ENCODE results near the gene UFC1. TPM values are rescaled to one million over a fixed set of nuclear protein-coding genes. Genes with fewer than 3 reads are reported as not detected.
A peak's percentile ranks its signal among the peaks of the same experiment; 100 is the strongest.
"Not testable (repeated sequence)": the region's sequence is repeated elsewhere in the genome, so short reads cannot be mapped to it uniquely, and the experiment has no call there.

Gene UFC1
- 104 TPM for polyA plus RNA-seq (2013, experiment 1 of 2; ENCODE audit: insufficient read length)
- 112 TPM for polyA plus RNA-seq (2013, experiment 2 of 2; ENCODE audit: insufficient read length)

DNA sequence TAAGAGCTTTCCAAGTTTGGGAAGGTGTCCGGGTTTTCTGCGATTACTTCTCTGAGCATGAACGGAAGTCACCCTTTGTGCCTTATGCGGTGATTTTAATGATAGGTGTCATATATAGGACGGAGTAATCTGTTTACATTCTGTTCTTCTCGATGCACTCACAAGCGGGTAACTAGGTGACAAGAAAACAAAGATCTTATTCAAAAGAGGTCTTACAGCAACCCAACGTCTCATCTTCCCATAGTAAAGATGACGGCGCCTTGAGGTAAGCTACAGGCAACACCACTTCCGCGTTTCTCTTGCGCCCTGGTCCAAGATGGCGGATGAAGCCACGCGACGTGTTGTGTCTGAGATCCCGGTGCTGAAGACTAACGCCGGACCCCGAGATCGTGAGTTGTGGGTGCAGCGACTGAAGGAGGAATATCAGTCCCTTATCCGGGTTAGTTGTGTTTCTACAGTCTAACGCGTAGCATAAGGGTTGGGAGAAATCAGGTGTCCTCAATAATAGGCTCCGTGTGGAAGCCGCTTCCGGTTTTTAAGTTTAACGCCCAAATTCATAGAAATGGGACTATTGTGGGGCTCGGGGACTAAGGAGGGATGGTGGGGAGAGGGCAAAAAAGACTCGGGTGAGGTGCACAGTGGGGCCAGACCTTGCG, at the start of gene UFC1:
UFC1 (plus strand) TSS at position 297 of the 656 bp plus-strand sequence; CDS start at position 317, 20 bp downstream.
- DNase-seq: peak; percentile 89

DNA sequence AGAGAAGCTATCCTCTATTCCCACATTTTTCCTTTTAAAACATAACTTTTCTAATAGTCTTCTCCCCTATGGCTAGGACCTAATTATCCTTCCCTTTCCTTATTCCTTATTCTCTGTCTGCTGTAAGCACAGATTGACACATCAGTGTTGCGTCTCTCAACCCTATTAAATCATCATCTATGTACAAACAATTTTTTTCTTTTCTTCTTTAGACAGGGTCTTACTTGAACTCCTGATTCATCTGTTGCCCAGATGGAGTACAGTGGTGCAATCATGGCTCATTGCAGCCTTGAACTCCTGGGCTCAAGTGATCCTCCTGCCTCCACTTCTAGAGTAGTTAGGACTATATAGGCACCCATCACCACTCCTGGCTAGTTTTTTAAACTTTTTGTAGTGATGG, 47.3 kb upstream of the UFC1 start:
- no peak for DNase-seq

DNA sequence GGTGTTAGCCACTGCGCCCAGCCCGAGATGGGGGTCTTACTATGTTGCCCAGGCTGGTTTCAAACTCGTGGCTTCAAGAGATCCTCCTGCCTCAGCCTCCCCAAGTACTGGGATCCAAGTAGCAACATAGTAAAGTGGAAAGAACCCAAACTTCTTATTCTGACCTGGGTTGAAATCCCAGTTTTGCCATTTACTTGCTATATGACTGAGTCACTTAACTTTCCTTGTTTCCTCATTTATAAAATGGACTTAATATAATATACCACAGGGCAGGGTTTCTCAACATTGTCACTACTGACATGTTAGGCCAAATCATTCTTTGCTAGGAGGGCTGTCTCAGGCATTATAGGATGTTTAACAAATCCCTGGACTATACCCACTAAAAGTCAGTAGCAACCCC, 42.7 kb upstream of the UFC1 start:
- DNase-seq: no peak

DNA sequence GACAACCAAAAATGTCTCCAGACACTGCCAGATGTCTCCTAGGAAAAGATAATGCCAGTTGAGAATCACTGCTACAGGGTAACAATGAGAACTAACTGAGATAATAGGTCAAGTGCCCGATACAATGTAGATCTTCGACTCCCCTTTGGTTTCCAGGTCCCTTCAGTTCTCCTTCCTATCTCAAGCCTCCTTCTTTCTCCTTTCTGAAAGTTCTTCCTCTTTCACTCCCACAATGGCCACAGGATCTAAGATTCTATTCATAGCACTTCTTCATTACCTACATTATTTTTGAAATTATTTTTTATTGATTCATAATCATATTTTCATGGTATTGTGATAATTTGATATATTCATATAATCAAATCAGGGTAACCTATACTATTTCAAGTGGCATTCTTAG, 42.3 kb upstream of the UFC1 start:
- no peak for DNase-seq

DNA sequence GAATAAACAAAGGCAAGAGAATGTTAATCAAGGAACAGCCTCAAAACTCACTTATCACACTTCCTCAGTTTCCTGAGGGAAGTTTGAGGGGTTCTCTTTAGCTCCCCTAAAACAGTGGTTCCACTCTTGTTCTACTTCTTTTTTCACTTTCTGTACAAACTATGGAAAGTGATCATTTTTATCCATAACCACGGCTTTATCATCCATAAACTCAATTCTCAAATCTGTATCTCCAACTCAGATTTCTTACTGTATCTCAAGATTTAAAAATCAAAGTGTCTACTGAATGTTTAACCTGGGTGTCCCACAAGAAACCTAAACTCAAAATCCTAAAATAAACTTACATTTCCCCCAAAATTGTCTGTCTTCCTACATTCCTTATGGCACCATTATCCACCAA, 39.9 kb upstream of the UFC1 start:
- DNase-seq: no peak

DNA sequence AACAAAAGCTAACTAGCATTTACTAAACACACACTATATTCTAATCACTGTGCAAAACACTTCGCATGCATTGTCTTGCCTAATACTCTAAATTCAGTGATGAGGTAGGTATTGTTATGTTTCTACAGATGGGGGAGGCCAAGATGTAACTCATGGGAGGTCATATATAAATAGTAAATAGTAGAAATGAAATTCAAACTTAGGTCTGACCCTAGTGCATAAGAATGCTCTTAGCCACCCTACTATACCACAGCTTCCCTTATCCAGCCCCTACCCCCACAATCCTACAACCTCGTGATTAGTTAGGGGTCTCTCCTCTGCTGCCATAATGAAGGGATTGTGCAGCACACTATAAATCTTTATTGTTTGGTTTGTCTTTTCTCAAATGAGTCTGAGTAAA, 39.2 kb upstream of the UFC1 start:
- DNase-seq: no peak

DNA sequence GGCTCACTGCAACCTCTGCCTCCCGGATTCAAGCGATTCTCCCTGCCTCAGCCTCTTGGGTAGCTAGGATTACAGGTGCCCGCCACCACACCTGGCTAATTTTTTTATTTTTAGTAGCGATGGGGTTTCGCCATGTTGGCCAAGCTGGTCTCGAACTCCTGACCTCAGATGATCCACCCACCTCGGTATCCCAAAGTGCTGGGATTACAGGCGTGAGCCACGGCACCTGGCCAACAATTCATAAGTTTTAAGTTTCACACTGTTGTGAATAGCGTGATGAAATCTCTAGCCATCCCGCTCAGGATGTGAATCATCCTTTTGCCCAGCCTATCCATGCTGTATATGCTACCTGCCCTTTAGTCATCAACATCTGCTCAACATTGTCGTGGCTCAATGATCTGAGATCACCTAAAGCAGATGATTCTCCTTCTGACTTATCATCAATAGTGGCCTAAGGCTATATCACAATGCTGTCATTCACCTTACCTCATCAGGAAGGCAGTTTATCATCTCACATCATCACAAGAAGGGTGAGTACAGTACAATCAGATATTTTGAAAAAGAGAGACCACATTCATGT, 38.6 kb upstream of the UFC1 start:
- DNase-seq: peak; percentile 47

DNA sequence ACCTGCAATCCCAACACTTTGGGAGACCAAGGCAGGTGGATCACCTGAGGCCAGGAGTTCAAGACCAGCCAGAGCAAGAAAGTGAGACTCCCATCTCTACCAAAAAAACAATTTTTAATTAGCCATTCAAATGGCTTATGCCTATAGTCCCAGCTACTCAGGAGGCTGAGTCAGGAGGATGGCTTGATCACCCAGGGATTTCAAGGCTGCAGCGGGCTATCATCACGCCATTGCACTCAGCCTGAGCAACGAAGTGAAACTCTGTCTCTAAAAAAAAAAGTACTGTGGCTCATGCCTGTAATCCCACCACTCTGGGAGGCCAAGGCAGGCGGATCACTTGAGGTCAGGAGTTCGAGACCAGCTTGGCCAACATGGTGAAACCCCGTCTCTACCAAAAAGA, 37.8 kb upstream of the UFC1 start:
- DNase-seq: not testable (repeated sequence)

DNA sequence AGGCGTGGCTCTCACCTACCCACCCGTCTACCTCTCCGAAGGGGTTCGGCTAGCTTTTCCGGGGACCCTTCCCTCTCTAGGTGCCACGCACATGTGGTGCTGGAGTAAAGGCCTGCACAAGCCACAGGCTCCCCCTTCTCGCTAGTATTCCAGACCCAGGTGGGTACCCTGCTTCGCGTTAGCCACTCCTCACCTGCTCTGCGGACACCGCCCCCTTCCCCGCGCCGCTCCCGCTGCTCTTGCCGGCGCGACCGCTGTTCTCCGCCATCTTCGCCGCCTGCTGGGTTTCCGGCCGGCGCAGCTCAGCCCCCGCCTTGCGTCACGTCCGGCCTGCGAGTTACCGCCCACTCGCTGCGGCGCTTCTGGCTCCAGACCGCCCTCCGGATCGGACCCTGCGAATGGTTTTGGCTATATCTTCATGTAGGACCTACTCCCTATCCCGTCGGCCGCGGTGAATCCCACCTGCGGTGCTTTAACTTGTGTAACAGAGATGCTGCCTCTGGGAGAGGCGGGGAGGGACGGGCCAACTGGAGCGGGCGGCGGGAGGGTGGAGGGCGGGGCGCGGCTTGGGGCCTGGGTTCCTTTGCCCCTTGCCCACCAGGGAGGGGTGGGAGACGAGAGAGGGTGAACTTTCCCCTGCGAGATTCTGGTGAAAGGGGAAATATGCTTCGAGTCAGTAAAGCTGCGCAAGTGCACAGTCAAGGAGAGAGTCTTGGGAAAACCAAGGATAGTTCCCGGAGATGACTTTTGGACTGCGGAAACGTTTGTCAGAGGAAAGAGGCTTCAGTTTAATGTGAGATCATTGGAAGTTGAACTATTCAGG, 35.8 kb upstream of the UFC1 start, which contains the start of the genes NIT1 and PFDN2:
NIT1 (plus strand) TSS at position 347 of the 823 bp plus-strand sequence; CDS start at position 419, 72 bp downstream.
PFDN2 (minus strand) TSS at position 279 of the 823 bp plus-strand sequence; CDS start at position 268, 11 bp downstream.
- DNase-seq: peak; percentile 79

DNA sequence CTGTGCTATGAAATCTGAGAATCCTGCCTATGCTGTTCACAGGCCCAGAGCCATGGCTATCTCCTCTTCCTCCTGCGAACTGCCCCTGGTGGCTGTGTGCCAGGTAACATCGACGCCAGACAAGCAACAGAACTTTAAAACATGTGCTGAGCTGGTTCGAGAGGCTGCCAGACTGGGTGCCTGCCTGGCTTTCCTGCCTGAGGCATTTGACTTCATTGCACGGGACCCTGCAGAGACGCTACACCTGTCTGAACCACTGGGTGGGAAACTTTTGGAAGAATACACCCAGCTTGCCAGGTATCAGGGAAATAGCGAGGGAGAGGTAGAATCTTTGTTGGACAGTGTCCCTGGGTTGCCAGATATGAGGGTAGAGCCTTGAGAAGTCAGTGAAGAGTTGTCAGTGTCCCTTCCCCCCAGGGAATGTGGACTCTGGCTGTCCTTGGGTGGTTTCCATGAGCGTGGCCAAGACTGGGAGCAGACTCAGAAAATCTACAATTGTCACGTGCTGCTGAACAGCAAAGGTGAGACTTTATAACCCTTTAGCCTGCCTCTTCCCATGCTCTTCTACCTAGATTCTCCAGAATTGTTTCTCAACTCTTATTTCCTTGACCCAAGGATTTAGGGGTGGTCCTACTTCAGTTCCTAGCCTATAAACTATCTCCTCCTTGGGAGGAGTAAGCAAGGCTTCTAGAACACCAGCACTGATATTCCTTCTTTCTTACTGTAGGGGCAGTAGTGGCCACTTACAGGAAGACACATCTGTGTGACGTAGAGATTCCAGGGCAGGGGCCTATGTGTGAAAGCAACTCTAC, 34.5 kb upstream of the UFC1 start:
- DNase-seq: peak; percentile 77

DNA sequence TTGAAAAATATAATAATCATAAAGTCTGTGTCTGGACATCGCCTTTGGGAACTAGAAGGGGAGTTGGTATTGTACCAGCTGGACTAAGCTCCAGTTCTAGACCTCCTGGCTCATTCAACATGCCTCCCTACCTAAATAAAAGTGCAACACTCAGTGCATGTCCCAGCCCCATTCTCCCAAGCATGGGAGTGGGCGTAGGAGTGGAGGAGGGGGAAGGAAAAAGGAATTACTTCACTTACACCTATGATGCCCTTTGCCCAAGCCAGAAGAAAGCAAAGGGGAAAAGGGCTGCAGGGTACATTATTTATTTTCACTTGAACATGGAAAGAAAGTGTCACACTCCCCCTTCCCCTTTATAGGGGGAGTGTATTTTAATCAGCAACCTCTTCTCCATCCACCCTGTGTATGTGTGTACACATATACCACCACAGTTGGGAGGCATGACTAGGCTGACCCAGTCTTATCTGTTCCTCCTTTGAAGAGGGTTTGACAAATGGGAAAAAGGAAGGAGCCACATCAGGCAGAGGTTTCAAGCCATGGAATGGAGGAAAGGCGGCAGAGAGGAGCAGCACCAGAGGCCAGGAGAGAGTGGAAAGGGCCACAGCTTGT, 32.6 kb upstream of the UFC1 start:
- no peak for DNase-seq

DNA sequence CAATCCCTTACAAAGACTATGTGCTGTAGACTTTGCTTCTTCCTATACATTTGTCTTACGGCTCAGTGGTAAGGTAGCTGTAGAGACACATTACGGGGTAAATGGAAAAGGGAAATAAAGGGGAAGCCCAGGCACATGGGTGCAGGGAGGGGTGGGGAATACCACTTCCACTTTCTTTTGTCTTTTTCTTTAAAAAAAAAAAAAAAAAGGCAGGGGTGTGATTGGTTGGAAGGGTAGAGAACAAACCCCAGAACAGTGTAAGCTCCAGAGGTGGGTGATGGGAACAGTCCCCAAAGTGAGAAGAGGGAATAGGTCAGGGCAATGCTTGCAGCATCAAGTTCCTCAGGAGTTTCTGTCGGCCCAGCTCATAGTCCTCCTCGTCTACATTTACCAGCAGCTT, 31.9 kb upstream of the UFC1 start:
- DNase-seq: no peak

DNA sequence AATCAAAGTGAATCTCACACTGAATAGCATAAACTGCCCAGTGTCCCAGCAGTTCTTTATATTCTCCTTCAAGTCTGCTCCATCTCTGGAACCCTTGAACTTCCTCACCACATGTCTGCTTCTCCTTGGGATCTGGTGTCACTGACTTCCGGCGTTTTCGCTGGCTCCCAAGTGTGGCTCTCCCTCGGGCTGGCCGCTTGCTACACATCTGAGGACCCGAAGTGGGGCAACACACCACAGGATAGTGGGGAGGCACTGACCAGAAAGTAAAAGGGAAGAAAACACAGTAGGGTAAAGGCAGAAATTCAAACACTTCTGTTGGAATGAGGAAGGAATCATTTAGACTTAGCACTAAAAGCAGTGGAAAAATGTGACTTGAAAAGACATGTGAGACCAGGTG, 30.8 kb upstream of the UFC1 start:
- no peak for DNase-seq

DNA sequence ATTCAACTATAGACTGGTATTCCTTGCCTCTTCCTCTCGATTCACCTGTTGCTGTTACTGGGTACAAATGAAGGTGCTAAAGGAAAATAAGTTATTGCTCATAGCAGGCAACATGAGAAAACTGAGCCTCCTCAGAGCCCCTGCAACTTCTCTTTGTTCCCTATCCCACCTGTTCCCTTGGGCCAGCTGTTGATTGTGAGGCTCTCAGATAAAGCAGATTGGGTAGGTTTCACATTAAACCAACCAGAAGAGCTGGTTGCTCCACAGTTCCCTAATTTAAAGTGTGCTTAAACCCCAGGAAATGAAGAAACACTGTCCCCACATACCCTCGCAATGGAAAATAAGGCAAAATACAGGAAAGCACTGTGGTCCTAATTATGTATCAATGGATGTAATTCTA, 26.1 kb upstream of the UFC1 start:
- no peak for DNase-seq

DNA sequence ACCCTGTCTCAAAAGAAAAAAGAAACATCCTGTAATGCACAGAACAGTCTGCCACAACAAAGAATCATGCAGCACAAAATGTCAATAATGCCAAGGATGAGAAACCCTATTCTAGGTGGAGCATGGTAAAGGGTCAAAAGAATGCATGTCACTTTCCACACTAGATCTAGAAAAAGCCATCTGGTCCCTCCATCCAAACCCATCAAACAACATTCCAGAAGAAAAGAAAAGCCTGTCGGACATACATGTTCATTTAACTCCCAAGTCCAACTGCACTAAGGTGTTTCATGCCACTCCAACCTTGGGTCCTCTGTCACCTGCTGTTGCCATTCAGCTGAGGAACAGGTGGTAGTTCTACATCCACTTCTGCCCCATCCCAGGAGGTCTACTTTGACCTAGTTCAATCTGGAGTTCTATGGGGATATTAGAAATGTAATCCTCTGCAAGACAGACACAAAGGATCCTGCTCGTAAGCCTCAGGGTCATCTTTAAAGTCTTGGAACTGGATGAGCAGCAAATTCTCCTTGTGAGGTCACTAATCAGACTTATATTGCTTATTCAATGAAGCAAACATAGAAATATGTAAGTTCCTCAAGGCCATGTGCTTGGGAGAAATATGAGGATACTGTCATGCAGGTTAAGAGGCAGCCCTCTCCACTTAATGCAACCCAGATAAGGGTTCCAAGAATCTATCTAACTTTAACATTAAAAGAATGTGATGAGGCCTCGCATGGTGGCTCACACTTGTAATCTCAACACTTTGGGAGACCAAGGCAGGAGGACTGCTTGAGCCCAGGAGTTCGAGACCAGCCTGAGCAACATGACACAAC, 25.0 kb upstream of the UFC1 start:
- DNase-seq: no peak

DNA sequence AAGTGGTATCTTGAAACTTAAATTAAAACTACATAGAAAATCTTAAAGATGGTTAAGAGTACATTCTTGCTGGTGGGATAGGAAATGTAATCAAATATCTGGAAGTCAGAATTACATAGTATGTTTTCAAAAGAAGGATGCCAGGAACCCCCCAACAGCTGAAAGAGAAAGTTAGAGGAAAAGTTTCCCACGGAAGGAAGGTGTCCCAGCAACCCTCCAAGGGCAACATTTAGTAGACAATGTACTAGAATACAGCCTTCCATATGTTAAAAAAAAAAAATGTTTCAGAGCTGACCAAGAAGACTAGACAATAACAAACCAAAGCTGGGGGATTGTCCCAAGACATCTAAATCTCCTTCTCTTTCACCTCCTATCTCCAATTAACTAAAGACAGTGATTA, 23.5 kb upstream of the UFC1 start:
- no peak for DNase-seq

DNA sequence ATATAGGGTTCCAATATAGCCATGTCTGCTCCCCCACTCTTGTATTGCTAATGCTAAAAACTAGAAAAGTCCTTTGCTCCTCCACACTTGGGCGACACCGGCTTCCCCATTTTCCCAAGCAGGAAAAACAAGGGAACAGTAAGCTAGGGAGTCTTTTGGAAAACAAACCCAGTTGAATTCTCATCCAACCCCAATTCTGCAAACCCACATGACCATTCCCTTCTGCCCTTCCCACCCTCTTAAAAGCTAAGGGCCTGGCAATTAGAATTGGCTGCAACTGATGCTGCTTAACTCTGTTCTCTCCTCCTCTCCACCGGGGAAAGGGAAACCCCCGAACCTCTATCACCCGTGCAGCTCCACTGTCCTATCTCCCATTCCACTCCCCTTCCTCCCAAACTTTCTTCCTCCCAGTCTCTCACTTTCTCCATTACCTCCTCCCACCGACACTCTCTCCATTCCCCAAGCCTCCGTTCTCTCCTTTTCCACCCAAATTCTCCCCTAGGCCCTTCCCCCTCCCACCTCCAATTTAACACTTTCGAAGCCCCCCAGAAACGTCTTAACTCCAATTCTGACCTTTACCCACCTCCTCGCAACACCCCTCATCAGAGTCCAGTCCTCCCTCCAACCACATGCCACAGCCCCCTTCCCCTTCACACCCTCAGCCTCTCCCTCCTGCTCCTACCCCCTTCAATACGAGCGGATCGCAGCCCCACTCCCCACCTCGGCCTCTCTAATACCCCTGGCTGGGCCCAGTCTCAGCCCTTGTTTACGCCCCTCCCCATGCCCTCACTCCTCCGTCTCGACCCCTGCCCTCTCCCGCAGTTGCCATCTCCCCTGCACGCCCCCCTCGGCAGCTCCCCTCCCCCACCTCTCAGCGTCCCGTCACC, 22.0 kb upstream of the UFC1 start:
- peak; percentile 17 for DNase-seq

DNA sequence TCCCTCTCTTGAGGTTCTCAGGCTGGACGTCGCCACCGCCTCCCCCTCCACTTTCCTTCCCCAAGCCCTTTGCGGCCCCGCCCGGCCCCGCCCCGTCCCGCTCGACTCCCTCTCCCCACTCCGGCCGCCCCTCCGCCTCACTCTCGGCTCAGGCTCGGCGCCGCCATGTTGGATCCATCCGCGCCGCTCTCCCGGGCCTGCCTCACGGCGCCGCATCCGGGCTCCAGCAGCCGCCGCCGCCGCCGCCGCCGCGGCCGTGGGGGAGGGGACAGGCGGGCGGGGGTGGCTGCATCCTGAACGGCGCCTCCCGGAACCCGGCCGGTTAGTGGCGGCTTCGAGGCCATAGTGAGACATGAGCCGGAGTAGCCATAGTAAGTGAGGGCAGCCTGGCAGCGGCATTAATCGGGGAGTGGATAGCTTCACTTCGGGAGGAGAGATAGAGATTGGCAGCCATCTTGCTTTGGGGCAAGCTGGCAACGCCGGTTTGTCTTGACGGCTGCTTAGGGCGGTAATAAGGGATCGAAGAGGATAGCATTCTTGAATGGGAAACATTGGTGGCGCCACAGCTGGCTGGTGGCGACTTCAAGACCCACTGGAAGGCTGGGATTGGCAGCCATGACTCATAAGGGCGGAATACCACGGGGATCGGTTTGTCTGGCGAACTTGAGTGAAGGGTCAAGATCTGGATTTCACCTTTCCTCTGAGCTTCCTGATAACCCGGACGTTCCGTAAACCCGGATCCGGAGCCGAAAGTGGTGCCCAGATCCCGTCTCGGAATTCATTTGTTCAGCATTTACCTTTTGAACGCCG, 21.2 kb upstream of the UFC1 start, which contains the start of gene DEDD:
DEDD (minus strand) TSS at position 258 of the 810 bp plus-strand sequence. CDS start 8,205 bp downstream, outside the sequence.
- peak; percentile 98 for DNase-seq

DNA sequence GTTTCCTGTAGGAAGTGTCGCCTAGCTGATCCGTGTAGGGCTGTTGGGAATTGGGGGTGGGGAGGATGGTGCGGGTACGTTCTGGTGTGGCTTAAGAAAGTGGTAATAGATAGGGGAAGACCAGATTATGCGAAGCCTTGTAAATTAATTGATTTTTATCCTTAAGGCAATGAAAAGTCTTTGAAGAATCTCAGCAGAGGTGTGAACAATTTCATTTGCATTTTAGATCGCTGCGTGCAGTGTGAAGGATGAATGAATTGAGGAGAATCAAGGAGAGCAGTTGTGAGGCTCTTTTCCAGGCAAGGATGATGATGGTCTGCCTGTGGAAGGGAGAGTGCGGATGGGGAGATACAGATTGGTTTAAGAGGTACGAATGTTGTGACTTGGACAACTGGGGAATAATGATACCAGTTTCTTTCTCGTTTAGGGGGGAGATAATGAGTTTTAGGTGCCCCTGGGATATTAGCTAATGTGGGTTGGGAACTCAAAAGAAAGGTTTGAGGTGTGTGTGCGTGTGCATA, 20.5 kb upstream of the UFC1 start:
- peak; percentile 8 for DNase-seq
